Measurements from ENCODE around the gene PITPNB.

Gene PITPNB

DNA sequence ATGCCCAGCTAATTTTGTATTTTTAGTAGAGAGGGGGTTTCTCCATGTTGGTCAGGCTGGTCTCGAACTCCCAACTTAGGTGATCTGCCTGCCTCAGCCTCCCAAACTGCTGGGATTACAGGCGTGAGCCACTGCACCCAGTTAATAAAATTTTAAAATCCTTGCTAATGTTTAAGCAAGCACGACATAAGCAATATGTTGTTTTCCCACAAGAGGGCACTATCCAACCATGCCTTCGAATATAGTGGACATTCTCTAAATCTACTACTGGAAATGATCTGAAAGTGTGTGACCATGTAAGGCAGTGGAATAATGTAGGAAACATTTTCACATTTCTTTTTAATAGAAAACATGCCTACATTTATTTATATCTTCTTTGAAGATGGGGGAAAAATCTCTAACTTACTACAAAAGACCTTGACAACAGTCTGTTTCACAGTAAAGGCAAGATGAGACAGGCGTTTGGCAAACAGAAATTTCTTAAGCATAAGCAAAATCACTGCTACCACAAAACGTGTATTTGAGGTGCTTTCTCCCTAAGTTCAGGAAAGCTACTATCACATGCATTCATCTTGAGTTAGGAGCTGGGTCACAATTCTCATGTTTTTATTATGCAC lies 38.2 kb downstream of the PITPNB start:
- DNase-seq (ENCODE audit: low spot score) = peak; percentile 78

- peak; percentile 68 for DNase-seq (ENCODE audit: low spot score)
Observed at GRCh38 chr22:27879923-27880322, 39.1 kb downstream of the PITPNB start.

DNA sequence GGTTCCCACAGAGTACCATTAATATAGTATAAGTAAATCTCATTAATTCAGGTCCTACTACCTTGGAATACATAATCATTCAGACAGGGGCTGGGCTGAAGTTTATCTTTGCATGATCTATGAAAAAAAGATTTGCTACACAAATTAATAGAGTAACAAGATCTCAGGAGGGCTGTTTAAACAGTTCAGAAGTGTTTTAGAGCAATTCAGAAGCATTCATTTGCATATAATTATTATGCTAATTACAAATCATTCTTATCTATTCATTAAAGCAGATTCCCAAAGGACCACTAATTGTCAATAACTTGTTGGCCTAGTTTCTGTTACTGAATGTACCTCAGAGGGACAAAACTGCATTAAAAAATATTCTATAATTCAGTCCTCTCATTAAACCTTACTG lies 40.5 kb downstream of the PITPNB start:
- no peak for DNase-seq (ENCODE audit: low spot score)

GRCh38 chr22:27877501-27877900 lies 41.6 kb downstream of the PITPNB start:
- no peak for DNase-seq (ENCODE audit: low spot score)

GRCh38 chr22:27876684-27877083 lies 42.4 kb downstream of the PITPNB start:
- no peak for DNase-seq (ENCODE audit: low spot score)

DNA sequence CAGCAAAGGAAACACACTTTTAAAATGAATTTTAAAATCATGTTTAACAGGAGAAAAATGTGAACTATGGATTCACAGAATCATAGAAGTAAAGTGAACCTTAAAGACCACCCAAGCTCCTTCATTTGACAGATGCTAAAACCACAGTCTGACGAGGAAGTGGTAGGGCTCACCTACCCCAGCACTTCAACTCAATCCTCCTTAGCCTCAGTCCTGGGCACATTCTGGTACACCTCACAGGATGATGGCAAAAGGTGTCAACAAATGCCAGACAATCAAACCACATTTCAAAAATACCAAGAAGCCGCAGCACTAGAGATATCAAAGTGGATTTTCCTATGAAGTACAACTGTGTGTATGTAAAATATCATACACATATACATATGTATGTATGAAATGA lies 43.1 kb downstream of the PITPNB start:
- no peak for DNase-seq (ENCODE audit: low spot score)

GRCh38 chr22:27874764-27875163 lies 44.3 kb downstream of the PITPNB start:
- DNase-seq (ENCODE audit: low spot score) = no peak

DNA sequence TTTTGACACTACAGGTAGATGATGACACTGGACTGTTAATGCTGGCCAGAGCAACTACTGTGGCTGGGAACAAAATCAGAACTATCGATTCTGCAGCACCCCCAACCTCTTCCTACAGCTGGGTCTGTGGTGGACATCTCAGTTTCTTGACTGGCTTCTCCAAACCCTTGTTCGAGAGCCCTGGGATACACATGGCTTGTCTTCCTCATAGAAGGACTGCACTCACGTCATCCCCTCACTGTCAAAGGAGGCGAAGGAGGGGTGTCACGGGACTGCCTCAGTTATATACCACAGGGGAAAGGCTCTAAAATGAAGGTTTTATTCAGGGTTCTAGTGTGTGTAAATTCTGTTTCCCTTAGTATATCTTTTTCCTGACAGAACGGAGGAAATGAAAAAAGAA lies 44.9 kb downstream of the PITPNB start:
- no peak for DNase-seq (ENCODE audit: low spot score)

- DNase-seq (ENCODE audit: low spot score) = no peak
Observed at GRCh38 chr22:27873472-27873871, 45.6 kb downstream of the PITPNB start.

- no peak for DNase-seq (ENCODE audit: low spot score)
Observed at GRCh38 chr22:27872488-27872887, 46.6 kb downstream of the PITPNB start.

- DNase-seq (ENCODE audit: low spot score) = no peak
Observed at GRCh38 chr22:27871306-27872014, 47.6 kb downstream of the PITPNB start.

DNA sequence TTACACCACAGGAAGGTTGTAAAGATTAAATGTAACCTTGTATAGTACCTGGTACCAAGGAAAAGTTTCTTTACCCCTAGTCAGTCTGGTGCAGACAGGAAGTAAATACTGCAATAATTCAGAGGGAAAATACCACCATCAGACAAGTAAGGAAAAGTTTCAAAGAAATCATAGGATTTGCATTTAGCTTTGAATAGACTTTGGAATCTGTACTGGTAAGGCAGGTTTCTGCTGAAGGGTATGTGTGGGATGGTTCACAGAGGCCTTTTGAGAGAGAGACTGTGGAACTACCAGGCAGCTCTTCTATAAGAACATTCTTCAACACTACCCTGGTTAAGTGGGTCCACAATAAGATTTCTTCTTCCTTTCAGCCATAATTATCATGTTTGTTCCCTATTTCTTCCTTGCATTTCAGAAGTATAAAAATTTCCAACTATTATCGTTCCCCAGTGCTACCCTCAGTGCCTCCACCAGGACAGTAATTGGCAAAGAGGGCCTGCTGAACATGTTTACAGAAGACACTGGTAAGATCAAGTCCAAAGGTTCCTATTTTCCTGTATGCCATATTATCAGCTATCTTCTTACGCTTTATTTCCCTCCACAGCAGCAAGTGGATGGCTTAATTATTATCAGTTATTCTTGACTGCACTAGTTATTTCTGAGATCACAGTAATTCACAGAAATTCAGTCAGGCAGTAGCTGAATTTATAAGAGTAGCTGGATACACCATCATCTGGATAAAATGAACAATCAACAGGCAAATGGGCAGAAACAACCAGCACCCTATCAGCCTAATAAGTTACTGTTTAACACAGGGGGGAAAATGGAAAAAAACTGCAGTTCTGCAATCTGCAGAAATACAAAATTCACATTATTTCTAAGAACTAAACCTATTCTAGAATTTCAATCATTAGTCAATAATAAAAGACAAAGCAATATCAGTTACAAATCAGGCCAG lies 48.5 kb downstream of the PITPNB start:
- no peak for DNase-seq (ENCODE audit: low spot score)

DNA sequence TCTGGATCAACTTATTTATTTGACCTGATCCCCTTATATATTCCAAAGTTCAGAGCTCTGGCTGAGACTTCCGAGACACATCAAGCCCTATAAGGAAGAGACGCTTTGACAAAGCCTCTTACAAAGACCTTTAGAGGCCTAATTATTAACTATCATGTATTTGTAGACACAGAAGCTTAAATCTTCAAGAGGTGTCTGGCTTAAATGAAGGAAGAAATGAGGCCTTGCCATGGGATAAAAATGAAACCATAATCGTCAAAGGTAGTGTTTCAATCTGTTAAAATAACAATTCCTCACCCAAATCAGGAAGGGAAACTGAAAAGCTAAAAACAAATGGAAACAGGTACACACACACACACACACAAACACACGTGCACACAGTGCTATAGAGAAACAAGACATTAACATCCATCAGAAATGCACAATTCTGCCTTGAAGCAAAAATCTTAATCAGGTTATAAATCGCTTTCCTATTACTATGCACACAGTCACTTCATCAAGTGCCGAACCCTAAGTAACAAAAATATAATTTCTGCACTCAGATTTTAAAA lies 50.2 kb downstream of the PITPNB start:
- DNase-seq (ENCODE audit: low spot score) = no peak

DNA sequence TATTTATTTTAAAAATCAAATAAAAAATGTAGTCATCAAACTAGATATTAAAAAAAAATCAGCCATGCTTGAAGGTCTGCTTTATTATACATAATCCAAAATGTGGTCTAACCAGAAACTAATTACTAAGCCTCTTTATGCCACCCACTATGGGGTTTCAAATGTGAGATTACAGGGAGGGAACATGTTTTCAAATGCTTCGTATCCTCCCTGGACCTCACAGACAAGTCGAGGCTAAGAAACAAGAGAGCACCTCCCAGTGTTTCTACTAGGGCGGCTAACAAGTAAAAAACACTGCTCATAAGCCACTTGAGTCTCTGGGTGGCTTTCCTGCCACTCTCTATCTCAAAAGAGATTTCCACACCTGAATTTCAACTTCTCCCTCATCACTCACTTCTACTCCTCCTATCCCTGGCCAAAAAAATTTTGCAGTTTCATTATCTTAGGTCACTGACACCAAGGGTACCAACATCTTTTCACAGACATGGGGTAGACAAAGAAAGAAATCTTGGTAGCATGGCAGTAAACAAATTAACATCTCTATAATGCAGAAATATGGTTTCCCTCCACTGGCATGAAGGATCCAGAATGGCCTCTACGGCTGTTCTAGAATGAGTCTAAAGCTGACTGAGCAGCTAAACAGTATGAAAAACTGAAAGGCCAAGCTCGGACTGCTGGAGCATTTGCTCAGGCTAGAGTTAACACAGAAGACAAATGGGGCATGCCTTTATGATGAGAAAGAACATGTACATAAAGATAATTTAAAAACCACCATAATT lies 50.9 kb downstream of the PITPNB start:
- DNase-seq (ENCODE audit: low spot score) = no peak

- no peak for DNase-seq (ENCODE audit: low spot score)
Observed at GRCh38 chr22:27867085-27867952, 51.7 kb downstream of the PITPNB start.

GRCh38 chr22:27866135-27867084 lies 52.6 kb downstream of the PITPNB start:
- peak; percentile 8 for DNase-seq (ENCODE audit: low spot score)

DNA sequence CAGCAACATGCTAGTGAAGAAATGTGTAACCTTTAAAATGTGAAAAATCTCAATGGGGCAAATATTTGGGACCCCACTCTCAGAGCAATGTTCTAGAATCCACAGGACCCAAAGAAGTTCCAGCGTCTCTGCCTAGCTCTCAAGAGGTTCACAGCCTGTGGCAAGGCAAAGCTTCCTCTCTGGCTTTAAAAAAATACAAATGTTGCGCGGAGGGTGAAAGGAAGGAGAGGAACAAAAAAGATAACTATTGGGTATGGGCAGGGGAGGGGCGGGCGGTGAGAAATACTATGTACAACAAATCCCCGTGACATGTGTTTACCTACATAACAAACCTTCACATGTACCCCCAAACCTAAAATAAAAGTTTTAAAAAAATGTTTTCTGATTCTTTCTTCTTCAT lies 53.6 kb downstream of the PITPNB start:
- no peak for DNase-seq (ENCODE audit: low spot score)

GRCh38 chr22:27863556-27863955 lies 55.5 kb downstream of the PITPNB start:
- no peak for DNase-seq (ENCODE audit: low spot score)

- no peak for DNase-seq (ENCODE audit: low spot score)
Observed at GRCh38 chr22:27863001-27863400, 56.1 kb downstream of the PITPNB start.

GRCh38 chr22:27859336-27859735 lies 59.7 kb downstream of the PITPNB start:
- no peak for DNase-seq (ENCODE audit: low spot score)
